ENCODE measurements around the gene ALDH18A1. TPM values are rescaled to one million over a fixed set of nuclear protein-coding genes. Genes with fewer than 3 reads are reported as not detected.
"Not testable (repeated sequence)": the region's sequence is repeated elsewhere in the genome, so short reads cannot be mapped to it uniquely, and the experiment has no call there.

ALDH18A1 gene
- total RNA-seq, 2 donors from 2014 or later, result 22.8 to 29.5 TPM

DNA sequence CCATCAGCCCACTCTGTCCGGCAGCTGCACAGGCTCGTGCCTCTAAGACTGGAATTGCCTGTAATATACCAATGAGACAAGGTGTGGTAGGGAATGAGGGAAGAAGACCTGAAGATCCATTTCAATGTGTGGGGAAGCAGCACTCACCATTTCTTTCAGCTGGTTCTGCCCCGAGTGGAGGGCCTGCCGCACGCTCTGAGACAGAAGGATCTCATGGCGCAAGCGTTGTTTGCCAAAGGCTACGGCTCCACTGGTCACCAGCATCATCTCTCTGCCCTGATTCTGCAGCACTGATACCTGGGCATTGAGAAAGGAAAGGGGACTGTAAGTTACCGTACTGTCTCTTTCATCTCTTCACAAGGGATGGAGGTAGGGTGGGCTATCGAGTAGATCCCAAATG lies 19.4 kb downstream of the ALDH18A1 start:
- no peak for ATAC-seq
- H3K27me3 Mint-ChIP-seq, result no peaks in the 10 kb centered on the region
- no peak overlapping the region for H3K4me3 Mint-ChIP-seq
- H3K27ac Mint-ChIP-seq, result no peak overlapping the region
- no peaks in the 10 kb centered on the region for H3K9me3 ChIP-seq (ENCODE audit: control insufficient read depth, low read length, poor library complexity, severe bottlenecking)
- H3K4me1 Mint-ChIP-seq, result peaks cover 2% of the 10 kb centered on the region
- DNase-seq, result no peak
- peaks cover 26% of the 10 kb centered on the region for H3K36me3 Mint-ChIP-seq (ENCODE audit: low read depth)

DNA sequence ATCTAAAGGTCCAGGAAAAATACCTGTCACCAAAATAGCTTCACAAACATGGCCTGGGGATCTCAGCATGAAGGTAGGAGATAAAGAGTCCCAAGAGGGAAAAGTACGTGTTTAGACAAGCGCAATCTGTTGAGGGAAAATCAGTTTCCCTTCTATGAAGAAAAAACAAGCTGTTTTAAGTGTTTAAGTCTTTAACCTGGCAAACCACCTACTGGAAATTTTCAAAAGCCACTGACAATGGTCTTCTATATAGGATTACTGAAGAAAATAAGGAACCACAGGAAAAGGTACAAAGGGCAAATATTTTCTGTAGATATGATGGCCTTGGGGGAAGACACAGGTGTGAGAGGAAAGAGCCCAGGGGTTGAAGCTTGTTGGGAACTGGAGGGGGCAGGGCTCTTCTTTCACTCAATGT lies 21.2 kb downstream of the ALDH18A1 start:
- no peaks in the 10 kb centered on the region for H3K27me3 Mint-ChIP-seq
- no peak overlapping the region for H3K4me3 Mint-ChIP-seq
- H3K9me3 ChIP-seq (ENCODE audit: control insufficient read depth, low read length, poor library complexity, severe bottlenecking), result no peaks in the 10 kb centered on the region
- peak overlapping the region; percentile 37 for H3K27ac Mint-ChIP-seq
- peaks cover 23% of the 10 kb centered on the region for H3K36me3 Mint-ChIP-seq (ENCODE audit: low read depth)
- H3K4me1 Mint-ChIP-seq, result peaks cover 2% of the 10 kb centered on the region
- no peak for DNase-seq
- no peak for ATAC-seq

- ATAC-seq (no peak), DNase-seq (no peak)
- Mint-ChIP-seq H3K27ac (peak overlapping the region; percentile 24), H3K27me3 (no peaks in the 10 kb centered on the region), H3K4me3 (no peak overlapping the region), H3K36me3 (ENCODE audit: low read depth) (peaks cover 19% of the 10 kb centered on the region), H3K4me1 (peaks cover 2% of the 10 kb centered on the region)
- no peaks in the 10 kb centered on the region for H3K9me3 ChIP-seq (ENCODE audit: control insufficient read depth, low read length, poor library complexity, severe bottlenecking)
Observed at GRCh38 chr10:95628786-95629185, 27.7 kb downstream of the ALDH18A1 start.

GRCh38 chr10:95626500-95626899 lies 30.0 kb downstream of the ALDH18A1 start:
- DNase-seq (no peak), ATAC-seq (no peak)
- H3K27me3 Mint-ChIP-seq, result no peaks in the 10 kb centered on the region
- peaks cover 13% of the 10 kb centered on the region for H3K36me3 Mint-ChIP-seq (ENCODE audit: low read depth)
- no peak overlapping the region for H3K27ac Mint-ChIP-seq
- no peaks in the 10 kb centered on the region for H3K9me3 ChIP-seq (ENCODE audit: control insufficient read depth, low read length, poor library complexity, severe bottlenecking)
- peaks cover 2% of the 10 kb centered on the region for H3K4me1 Mint-ChIP-seq
- no peak overlapping the region for H3K4me3 Mint-ChIP-seq

DNA sequence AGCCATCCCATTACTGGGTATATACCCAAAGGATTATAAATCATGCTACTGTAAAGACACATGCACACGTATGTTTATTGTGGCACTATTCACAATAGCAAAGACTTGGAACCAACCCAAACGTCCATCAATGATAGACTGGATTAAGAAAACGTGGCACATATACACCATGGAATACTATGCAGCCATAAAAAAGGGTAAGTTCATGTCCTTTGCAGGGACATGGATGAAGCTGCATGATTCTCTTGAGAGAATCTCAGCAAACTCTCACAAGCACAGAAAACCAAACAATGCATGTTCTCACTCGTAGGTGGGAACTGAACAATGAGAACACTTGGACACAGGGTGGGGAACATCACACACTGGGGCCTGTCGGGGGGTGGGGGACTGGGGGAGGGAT lies 36.1 kb downstream of the ALDH18A1 start:
- DNase-seq; H3K27me3 Mint-ChIP-seq; H3K27ac Mint-ChIP-seq; H3K4me3 Mint-ChIP-seq; H3K9me3 ChIP-seq (ENCODE audit: control insufficient read depth, low read length, poor library complexity, severe bottlenecking); ATAC-seq; H3K36me3 Mint-ChIP-seq (ENCODE audit: low read depth); H3K4me1 Mint-ChIP-seq: not testable (repeated sequence)

GRCh38 chr10:95618101-95618500 lies 38.4 kb downstream of the ALDH18A1 start:
- Mint-ChIP-seq H3K4me3 (no peak overlapping the region), H3K4me1 (no peaks in the 10 kb centered on the region), H3K27me3 (no peaks in the 10 kb centered on the region), H3K36me3 (ENCODE audit: low read depth) (peaks cover 15% of the 10 kb centered on the region), H3K27ac (no peak overlapping the region)
- no peaks in the 10 kb centered on the region for H3K9me3 ChIP-seq (ENCODE audit: control insufficient read depth, low read length, poor library complexity, severe bottlenecking)
- DNase-seq, result no peak
- ATAC-seq, result no peak

GRCh38 chr10:95616446-95616845 lies 40.1 kb downstream of the ALDH18A1 start:
- H3K4me1 Mint-ChIP-seq, result no peaks in the 10 kb centered on the region
- no peaks in the 10 kb centered on the region for H3K27me3 Mint-ChIP-seq
- peaks cover 15% of the 10 kb centered on the region for H3K36me3 Mint-ChIP-seq (ENCODE audit: low read depth)
- no peak overlapping the region for H3K27ac Mint-ChIP-seq
- H3K9me3 ChIP-seq (ENCODE audit: control insufficient read depth, low read length, poor library complexity, severe bottlenecking), result no peaks in the 10 kb centered on the region
- no peak overlapping the region for H3K4me3 Mint-ChIP-seq
- DNase-seq, result no peak
- ATAC-seq, result no peak

- H3K9me3 ChIP-seq (ENCODE audit: control insufficient read depth, low read length, poor library complexity, severe bottlenecking), result no peaks in the 10 kb centered on the region
- Mint-ChIP-seq H3K36me3 (ENCODE audit: low read depth) (peaks cover 13% of the 10 kb centered on the region), H3K4me1 (no peaks in the 10 kb centered on the region), H3K4me3 (no peak overlapping the region), H3K27me3 (no peaks in the 10 kb centered on the region), H3K27ac (no peak overlapping the region)
- ATAC-seq (no peak), DNase-seq (no peak)
Observed at GRCh38 chr10:95613330-95613729, 43.2 kb downstream of the ALDH18A1 start.

- no peak for ATAC-seq
- no peaks in the 10 kb centered on the region for H3K27me3 Mint-ChIP-seq
- peaks cover 19% of the 10 kb centered on the region for H3K36me3 Mint-ChIP-seq (ENCODE audit: low read depth)
- no peaks in the 10 kb centered on the region for H3K9me3 ChIP-seq (ENCODE audit: control insufficient read depth, low read length, poor library complexity, severe bottlenecking)
- H3K27ac Mint-ChIP-seq, result no peak overlapping the region
- no peak for DNase-seq
- H3K4me3 Mint-ChIP-seq, result no peak overlapping the region
- H3K4me1 Mint-ChIP-seq, result no peaks in the 10 kb centered on the region
Observed at GRCh38 chr10:95610727-95611126, 45.8 kb downstream of the ALDH18A1 start.

- Mint-ChIP-seq H3K27me3 (no peaks in the 10 kb centered on the region), H3K4me1 (no peaks in the 10 kb centered on the region), H3K27ac (no peak overlapping the region), H3K36me3 (ENCODE audit: low read depth) (peaks cover 8% of the 10 kb centered on the region), H3K4me3 (no peak overlapping the region)
- ATAC-seq (no peak), DNase-seq (no peak)
- H3K9me3 ChIP-seq (ENCODE audit: control insufficient read depth, low read length, poor library complexity, severe bottlenecking), result no peaks in the 10 kb centered on the region
Observed at GRCh38 chr10:95606922-95607321, 49.6 kb downstream of the ALDH18A1 start.

DNA sequence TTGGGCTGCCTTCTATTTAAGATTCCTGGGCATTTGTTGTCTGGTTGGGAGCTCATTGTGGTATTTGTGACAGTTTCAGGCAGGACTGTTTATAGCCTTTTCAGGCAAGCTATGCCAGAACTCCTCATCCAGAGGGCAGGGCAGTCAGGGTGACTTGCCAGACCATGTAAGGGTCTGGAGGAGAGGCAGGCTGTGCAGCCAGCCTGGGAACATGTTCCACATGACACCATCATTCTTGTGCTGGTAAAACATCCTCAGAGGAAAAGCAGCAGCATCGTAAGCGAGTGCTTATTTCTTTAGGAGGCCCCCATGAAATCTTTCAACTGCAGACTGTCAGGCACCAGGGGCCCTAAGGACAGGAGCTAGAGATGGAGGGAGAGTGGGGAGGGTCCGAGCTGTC lies 51.3 kb downstream of the ALDH18A1 start:
- no peaks in the 10 kb centered on the region for H3K4me1 Mint-ChIP-seq
- H3K27me3 Mint-ChIP-seq, result no peaks in the 10 kb centered on the region
- no peak overlapping the region for H3K27ac Mint-ChIP-seq
- ATAC-seq (no peak), DNase-seq (no peak)
- H3K9me3 ChIP-seq (ENCODE audit: control insufficient read depth, low read length, poor library complexity, severe bottlenecking), result no peaks in the 10 kb centered on the region
- no peak overlapping the region for H3K4me3 Mint-ChIP-seq
- H3K36me3 Mint-ChIP-seq (ENCODE audit: low read depth), result peaks cover 8% of the 10 kb centered on the region

DNA sequence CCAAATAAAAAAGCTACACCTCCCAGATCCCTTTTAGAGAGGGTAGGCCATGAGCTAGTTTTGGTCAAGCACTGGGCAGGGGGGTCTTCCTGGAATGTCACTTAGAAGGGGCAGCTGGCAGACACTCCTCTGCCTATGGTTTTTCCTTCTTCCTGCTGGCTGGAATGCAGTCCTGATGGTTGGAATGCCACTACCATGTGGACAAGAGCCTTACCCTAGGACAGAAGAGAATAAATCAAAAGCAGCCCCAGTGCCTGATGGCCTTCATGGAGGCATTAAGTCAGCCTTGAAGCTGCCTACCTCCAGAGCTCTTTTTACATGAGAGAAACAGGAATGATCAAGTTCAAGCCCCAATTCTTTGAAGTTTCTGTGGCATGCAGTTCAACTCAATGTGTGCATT lies 51.9 kb downstream of the ALDH18A1 start:
- ATAC-seq, result no peak
- no peak overlapping the region for H3K4me3 Mint-ChIP-seq
- no peaks in the 10 kb centered on the region for H3K4me1 Mint-ChIP-seq
- no peak overlapping the region for H3K27ac Mint-ChIP-seq
- H3K36me3 Mint-ChIP-seq (ENCODE audit: low read depth), result peaks cover 8% of the 10 kb centered on the region
- no peak for DNase-seq
- H3K27me3 Mint-ChIP-seq, result no peaks in the 10 kb centered on the region
- H3K9me3 ChIP-seq (ENCODE audit: control insufficient read depth, low read length, poor library complexity, severe bottlenecking), result no peaks in the 10 kb centered on the region

DNA sequence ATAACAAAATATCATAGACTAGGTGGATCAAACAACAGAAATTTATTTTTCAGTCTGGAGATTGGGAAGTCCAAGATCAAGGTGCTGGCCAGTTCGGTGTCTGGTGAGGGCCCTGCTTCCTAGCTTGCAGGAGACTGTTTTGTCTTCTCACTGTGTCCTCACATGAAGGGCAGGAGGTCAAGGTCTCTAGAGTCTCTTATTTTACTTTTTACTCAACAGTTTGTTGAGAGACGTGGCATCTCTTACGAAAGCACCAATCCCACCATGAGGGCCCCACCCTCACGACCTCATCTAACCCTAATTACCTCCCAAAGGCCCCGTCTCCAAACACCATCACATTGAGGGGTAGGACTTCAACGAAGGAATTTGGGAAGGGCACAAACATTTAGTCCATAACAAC lies 54.1 kb downstream of the ALDH18A1 start:
- H3K4me3 Mint-ChIP-seq, result no peak overlapping the region
- DNase-seq, result no peak

DNA sequence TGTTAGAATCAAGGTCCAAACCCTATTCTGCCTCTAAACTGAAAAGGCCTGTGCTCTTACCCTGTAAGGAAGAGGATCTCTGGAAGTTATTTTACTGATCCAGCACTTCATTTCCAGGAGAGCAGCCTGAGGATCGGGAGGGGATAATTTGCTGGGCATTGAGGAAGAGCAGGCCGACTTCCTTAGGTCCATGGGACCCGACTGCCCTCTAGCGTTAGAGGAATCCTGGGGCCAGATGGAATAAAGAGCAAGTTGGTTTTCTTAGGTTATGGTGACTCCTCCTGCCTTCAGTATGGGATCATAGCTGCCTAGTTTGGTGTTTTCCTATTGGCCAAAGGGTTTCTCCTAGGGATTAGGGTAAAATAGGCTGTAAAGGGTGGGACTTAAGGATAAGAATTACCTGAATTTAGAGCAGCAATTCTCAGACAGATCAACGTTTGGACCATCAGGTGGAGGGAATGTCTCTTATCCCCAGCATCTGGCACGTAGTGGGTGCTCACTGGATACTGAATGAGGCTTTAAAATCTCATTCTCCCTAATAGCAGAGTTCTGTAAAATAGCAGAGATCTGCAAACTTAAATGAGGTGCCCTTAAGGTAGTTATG lies 55.3 kb downstream of the ALDH18A1 start:
- no peaks in the 10 kb centered on the region for H3K4me1 Mint-ChIP-seq
- no peaks in the 10 kb centered on the region for H3K36me3 Mint-ChIP-seq (ENCODE audit: low read depth)
- no peak overlapping the region for H3K27ac Mint-ChIP-seq
- H3K27me3 Mint-ChIP-seq, result peaks cover 9% of the 10 kb centered on the region
- ATAC-seq (no peak), DNase-seq (peak in 1 of 3 donors; percentile 13)
- no peaks in the 10 kb centered on the region for H3K9me3 ChIP-seq (ENCODE audit: control insufficient read depth, low read length, poor library complexity, severe bottlenecking)
- no peak overlapping the region for H3K4me3 Mint-ChIP-seq

More for the DNA sequence above, 54.1 kb downstream of the ALDH18A1 start:
- H3K9me3 ChIP-seq (ENCODE audit: control insufficient read depth, low read length, poor library complexity, severe bottlenecking), result no peaks in the 10 kb centered on the region
- H3K27ac Mint-ChIP-seq, result no peak overlapping the region
- H3K4me1 Mint-ChIP-seq, result no peaks in the 10 kb centered on the region
- H3K27me3 Mint-ChIP-seq, result no peaks in the 10 kb centered on the region
- H3K36me3 Mint-ChIP-seq (ENCODE audit: low read depth), result peaks cover 4% of the 10 kb centered on the region
- ATAC-seq, result no peak
